ENCODE measurements around the gene XPO1.
"Not testable (repeated sequence)": the region's sequence is repeated elsewhere in the genome, so short reads cannot be mapped to it uniquely, and the experiment has no call there.

XPO1 gene

GRCh38 chr2:61463769-61464475 is 74.2 kb downstream of the XPO1 start:
- no peak for DNase-seq

GRCh38 chr2:61461404-61461803 is 76.8 kb downstream of the XPO1 start:
- DNase-seq: no peak

- DNase-seq: no peak
These were observed 78.0 kb downstream of the XPO1 start for GRCh38 chr2:61460163-61460562.

GRCh38 chr2:61456746-61457420 is 81.3 kb downstream of the XPO1 start:
- no peak for DNase-seq

- DNase-seq: no peak
These were observed 81.9 kb downstream of the XPO1 start for GRCh38 chr2:61456070-61456745.

- not testable (repeated sequence) for DNase-seq
These were observed 83.2 kb downstream of the XPO1 start for GRCh38 chr2:61454972-61455371.

- DNase-seq: no peak
These were observed 83.8 kb downstream of the XPO1 start for GRCh38 chr2:61454383-61454782.

- no peak for DNase-seq
These were observed 85.8 kb downstream of the XPO1 start for GRCh38 chr2:61452392-61452791.

GRCh38 chr2:61451178-61451577 is 87.0 kb downstream of the XPO1 start:
- DNase-seq: no peak

- DNase-seq: no peak
These were observed 88.0 kb downstream of the XPO1 start for GRCh38 chr2:61450144-61450543.

- no peak for DNase-seq
These were observed 89.9 kb downstream of the XPO1 start for GRCh38 chr2:61448229-61448628.

GRCh38 chr2:61446971-61447370 is 91.2 kb downstream of the XPO1 start:
- DNase-seq: not testable (repeated sequence)

GRCh38 chr2:61443342-61444041 is 94.7 kb downstream of the XPO1 start:
- no peak for DNase-seq

- no peak for DNase-seq
These were observed 98.7 kb downstream of the XPO1 start for GRCh38 chr2:61439241-61440002.

- no peak for DNase-seq
These were observed 99.5 kb downstream of the XPO1 start for GRCh38 chr2:61438670-61439069.

GRCh38 chr2:61437170-61437569 is 101.0 kb downstream of the XPO1 start:
- DNase-seq: no peak

- DNase-seq: no peak
These were observed 102.1 kb downstream of the XPO1 start for GRCh38 chr2:61436092-61436491.

GRCh38 chr2:61435291-61435690 is 102.9 kb downstream of the XPO1 start:
- no peak for DNase-seq

- no peak for DNase-seq
These were observed 103.8 kb downstream of the XPO1 start for GRCh38 chr2:61434314-61434713.

GRCh38 chr2:61433606-61434005 is 104.5 kb downstream of the XPO1 start:
- no peak for DNase-seq

GRCh38 chr2:61432990-61433389 is 105.2 kb downstream of the XPO1 start:
- DNase-seq: no peak

GRCh38 chr2:61431345-61431744 is 106.8 kb downstream of the XPO1 start:
- no peak for DNase-seq
